BJ (cell line): ENCODE results near the gene BTC. TPM values are rescaled to one million over a fixed set of nuclear protein-coding genes. Genes with fewer than 3 reads are reported as not detected.

ENCODE experiments used
- CTCF ChIA-PET: fragments of 350-600 bp; formaldehyde crosslinking; extraction: SDS; loops from one replicate; lab custom pipeline; 2021; ENCODE audit warnings: antibody characterized with exemption, inconsistent platforms; lab: Yijun Ruan, JAX
- POLR2A ChIA-PET: fragments of 300-600 bp; sonication (Branson Sonifier 250); formaldehyde crosslinking; extraction: SDS; loops from one replicate; lab custom pipeline; 2021; ENCODE audit warnings: antibody characterized with exemption; lab: Charles Lee
- DNase-seq: peaks from one replicate; pipeline ENCODE4 v3.0.0-alpha.2; 2011; ENCODE audit warnings: low read depth
- H3K27me3 ChIP-seq: 2 replicates; pipeline ENCODE4 v1.6.0; 2011; ENCODE audit warnings: low read length; ENCODE audit not compliant: control insufficient read depth, insufficient read depth
- H3K36me3 ChIP-seq: 2 replicates; pipeline ENCODE4 v1.5.1; 2011; ENCODE audit warnings: low read length; ENCODE audit not compliant: control insufficient read depth, insufficient read depth
- H3K4me3 ChIP-seq: 2 replicates; pipeline ENCODE4 v1.5.1; 2011; ENCODE audit warnings: low read depth, mild to moderate bottlenecking, control low read depth, low read length
- polyA plus RNA-seq: library from polyadenylated mRNA; depleted of rRNA; stranded (reverse); fragments of >200 nt; gene quantifications from 2 replicates; pipeline ENCODE4 v1.2.3, GENCODE V29; 2011
- TF ChIP-seq, protein P1 (sequence below): IDR thresholded peaks from 2 replicates; pipeline ENCODE4 v1.5.1; 2011; ENCODE audit warnings: low read depth, mild to moderate bottlenecking, control low read depth, inconsistent platforms, low read length, moderate library complexity; ENCODE audit not compliant: insufficient read depth

Gene BTC
- polyA plus RNA-seq, 1 experiment: not detected

DNA sequence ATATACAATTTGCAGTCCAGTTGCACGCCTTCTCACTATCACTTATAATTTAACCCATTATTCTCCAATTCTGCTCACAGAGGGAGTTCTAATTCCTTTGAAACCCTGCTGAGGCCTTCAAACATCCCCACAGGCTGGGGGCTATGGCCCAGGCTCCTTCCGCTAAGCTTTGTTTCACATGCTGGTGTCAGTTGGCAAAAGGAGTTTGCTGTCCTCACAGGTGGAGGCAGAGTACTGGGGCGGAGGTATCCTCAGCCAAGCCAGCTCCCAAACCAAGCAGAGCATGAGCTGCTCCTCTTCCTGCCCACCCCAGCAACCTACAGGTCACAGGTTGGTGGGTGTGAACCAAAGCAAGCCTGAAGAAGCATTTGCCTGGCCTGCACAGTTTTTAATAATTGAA is 21.5 kb downstream of the BTC start:
- TF ChIP-seq, protein P1, sequence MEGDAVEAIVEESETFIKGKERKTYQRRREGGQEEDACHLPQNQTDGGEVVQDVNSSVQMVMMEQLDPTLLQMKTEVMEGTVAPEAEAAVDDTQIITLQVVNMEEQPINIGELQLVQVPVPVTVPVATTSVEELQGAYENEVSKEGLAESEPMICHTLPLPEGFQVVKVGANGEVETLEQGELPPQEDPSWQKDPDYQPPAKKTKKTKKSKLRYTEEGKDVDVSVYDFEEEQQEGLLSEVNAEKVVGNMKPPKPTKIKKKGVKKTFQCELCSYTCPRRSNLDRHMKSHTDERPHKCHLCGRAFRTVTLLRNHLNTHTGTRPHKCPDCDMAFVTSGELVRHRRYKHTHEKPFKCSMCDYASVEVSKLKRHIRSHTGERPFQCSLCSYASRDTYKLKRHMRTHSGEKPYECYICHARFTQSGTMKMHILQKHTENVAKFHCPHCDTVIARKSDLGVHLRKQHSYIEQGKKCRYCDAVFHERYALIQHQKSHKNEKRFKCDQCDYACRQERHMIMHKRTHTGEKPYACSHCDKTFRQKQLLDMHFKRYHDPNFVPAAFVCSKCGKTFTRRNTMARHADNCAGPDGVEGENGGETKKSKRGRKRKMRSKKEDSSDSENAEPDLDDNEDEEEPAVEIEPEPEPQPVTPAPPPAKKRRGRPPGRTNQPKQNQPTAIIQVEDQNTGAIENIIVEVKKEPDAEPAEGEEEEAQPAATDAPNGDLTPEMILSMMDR: no peak
- Histone ChIP-seq H3K4me3 (no peak overlapping the region), H3K27me3 (no peaks in the 10 kb centered on the region), H3K36me3 (no peaks in the 10 kb centered on the region)
- no peak for DNase-seq
- ChIA-PET CTCF (no interaction called here), POLR2A (no interaction called here)

DNA sequence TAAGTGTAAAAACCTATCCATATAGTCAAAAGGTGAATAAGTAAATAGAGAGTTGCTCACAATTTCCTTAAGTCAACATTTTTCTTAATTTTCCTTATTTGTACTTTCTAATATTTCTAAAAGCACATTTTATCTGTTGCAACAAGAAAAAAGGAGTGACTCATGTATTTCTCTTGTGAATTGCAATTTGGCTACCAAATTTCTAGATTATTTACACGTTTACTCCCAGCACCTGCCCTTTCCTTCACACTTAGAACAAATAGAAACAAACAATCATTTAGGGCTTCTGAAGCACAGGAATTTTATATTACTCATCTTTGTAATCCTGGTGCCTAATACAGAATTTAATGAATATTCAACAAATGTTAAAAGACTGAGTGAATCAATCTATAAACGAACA is 22.2 kb downstream of the BTC start:
- ChIA-PET POLR2A (no interaction called here), CTCF (no interaction called here)
- TF ChIP-seq, protein P1: no peak
- H3K4me3 ChIP-seq: no peak overlapping the region
- no peaks in the 10 kb centered on the region for H3K27me3 ChIP-seq
- H3K36me3 ChIP-seq: no peaks in the 10 kb centered on the region
- DNase-seq: no peak

DNA sequence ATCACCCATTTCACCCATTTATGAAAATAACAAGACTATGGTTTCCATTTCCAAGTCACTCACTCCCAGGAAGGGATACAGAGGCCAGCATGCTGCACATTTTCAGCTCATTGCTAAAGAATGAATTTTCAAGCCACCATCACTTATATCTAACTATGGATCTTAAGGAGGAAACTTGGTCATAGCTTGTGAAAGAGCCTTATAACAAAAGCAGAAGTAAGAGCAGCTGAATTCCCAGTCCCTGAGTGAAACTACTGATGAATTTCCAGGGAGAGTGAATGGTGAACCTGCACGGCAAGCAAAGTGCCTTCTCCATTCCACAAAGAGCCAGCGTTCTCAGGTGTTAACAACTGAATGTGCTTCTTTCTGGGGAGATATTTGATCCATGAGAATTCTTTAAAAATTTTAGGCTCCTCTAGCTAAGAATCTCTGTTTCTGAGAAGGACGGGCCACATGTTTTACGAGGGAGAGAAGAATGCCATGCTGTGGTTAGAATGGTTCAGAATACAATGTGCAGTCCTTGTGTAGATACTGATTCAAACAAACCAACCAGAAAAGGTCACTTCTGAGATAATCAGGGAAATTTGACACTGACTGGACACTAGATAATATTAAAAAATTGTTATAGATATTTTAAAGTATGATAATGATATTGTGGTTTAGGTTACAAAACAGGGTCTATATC is 24.0 kb downstream of the BTC start:
- no peaks in the 10 kb centered on the region for H3K36me3 ChIP-seq
- POLR2A ChIA-PET: no interaction called here
- CTCF ChIA-PET: no interaction called here
- H3K27me3 ChIP-seq: no peaks in the 10 kb centered on the region
- no peak for DNase-seq
- no peak overlapping the region for H3K4me3 ChIP-seq
- TF ChIP-seq, protein P1: no peak

DNA sequence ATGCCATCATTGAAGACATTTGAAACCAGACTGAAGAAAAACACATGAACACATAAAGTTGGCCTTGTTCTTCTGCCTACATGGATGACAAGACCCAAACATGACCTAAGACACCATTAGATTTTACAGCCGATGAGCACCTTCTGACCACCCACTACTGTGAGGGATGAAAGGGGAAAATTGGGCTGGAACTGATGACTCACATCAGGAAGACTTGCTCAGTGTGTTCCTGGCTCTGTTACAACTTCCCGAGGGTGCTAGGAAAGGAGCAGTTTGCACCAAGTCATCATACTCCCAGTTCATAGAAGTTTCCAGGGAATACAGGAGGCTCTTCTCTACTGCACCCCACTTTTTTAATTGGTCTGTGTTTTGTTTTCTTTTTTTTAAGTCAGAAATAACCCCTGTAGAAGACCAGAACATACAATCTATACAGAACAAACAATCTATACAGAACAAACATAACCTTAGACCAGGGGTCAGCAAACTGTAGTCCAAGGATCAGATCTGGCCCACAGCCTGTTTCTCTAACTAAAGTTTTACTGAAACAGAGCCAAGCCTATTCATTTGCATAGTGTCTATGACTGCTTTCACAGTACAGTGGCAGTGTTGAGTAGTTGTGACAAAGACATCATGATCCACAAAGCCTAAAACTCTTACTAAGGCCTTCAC is 25.3 kb downstream of the BTC start:
- CTCF ChIA-PET: no interaction called here
- POLR2A ChIA-PET: no interaction called here

DNA sequence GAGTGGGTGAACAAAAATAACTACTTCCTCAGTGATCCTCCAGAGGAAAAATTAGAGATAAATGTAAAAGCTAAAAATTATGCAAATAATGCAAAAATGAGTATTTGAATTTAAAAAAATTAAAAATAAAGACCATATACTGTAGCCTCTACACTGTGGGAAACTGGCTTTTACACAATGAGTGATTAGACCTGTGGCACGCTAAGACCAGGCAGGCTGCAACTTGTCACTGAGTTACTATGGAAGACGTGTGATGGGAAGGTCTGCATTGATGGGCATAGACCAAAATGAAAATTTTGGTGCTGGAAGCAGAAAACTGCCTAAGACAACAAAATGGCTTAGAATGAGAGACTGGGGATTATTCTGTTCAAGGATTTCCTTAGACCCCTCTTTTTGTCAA is 30.2 kb downstream of the BTC start:
- TF ChIP-seq, protein P1: no peak
- Histone ChIP-seq H3K36me3 (no peaks in the 10 kb centered on the region), H3K4me3 (no peak overlapping the region), H3K27me3 (no peaks in the 10 kb centered on the region)
- CTCF ChIA-PET: no interaction called here
- POLR2A ChIA-PET: no interaction called here
- no peak for DNase-seq

More for the DNA sequence above, 25.3 kb downstream of the BTC start:
- no peaks in the 10 kb centered on the region for H3K36me3 ChIP-seq
- no peak overlapping the region for H3K4me3 ChIP-seq
- H3K27me3 ChIP-seq: no peaks in the 10 kb centered on the region
- TF ChIP-seq, protein P1: no peak
- no peak for DNase-seq
